Type B pancreatic cell (in vitro differentiated cells): ENCODE data around the gene ORC5. TPM values are rescaled to one million over a fixed set of nuclear protein-coding genes. Genes with fewer than 3 reads are reported as not detected.

Experiments
- DNase-seq: peaks from one replicate; pipeline ENCODE4 v3.0.0; 2021; ENCODE audit warnings: mixed read lengths; ENCODE audit not compliant: unreplicated experiment; ENCODE audit errors: extremely low spot score
- H3K27ac Mint-ChIP-seq: 2 replicates; pipeline ENCODE4 v1.8.0; 2021; ENCODE audit warnings: mild to moderate bottlenecking, mixed read lengths
- H3K27me3 Mint-ChIP-seq: 2 replicates; pipeline ENCODE4 v1.8.0; 2021; ENCODE audit warnings: mixed read lengths
- H3K36me3 Mint-ChIP-seq: 2 replicates; pipeline ENCODE4 v1.8.0; 2021; ENCODE audit warnings: mixed read lengths
- H3K4me1 Mint-ChIP-seq: one replicate; pipeline ENCODE4 v1.8.0; 2021; ENCODE audit warnings: mixed read lengths; ENCODE audit not compliant: unreplicated experiment
- H3K4me3 Mint-ChIP-seq: 2 replicates; pipeline ENCODE4 v1.8.0; 2021; ENCODE audit warnings: mild to moderate bottlenecking, mixed read lengths
- H3K9me3 Mint-ChIP-seq: 2 replicates; pipeline ENCODE4 v1.8.0; 2021; ENCODE audit warnings: mixed read lengths
- total RNA-seq: library from RNA; stranded (reverse); gene quantifications from 2 replicates; pipeline ENCODE4 v1.2.1, GENCODE V29; 2021; ENCODE audit warnings: low replicate concordance
- TF ChIP-seq, protein P1 (sequence below): fragments of 200-600 bp; sonication (generic); conservative IDR thresholded peaks from 2 replicates; pipeline ENCODE4 v1.5.0; 2021; ENCODE audit warnings: antibody characterized with exemption, mild to moderate bottlenecking

ORC5 gene
- total RNA-seq, 1 donor from 2014 or later, result 22.8 TPM

DNA sequence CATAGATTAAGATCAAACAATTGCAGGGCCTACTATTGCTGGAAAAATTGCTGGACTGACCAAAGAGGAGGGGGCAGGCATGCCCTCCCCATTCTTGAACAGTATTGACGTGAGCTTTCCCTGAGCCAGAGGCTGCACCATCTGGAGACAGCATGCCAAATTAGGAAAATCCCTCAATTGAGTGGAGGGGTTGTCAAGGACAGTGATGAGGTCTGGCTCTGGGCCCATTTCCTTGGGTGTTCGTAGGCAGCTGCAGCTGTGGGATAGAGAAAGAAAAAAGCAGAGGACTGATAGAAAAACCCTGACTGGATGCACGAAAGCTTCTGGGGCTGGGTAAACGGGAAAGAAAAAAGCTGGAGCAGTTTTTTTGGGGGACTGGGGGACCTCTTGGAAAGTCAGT lies 22.8 kb upstream of the ORC5 start:
- Mint-ChIP-seq H3K4me1 (peaks cover 4% of the 10 kb centered on the region), H3K9me3 (no peaks in the 10 kb centered on the region), H3K27ac (no peak overlapping the region), H3K27me3 (peaks cover 45% of the 10 kb centered on the region), H3K36me3 (no peaks in the 10 kb centered on the region), H3K4me3 (no peak overlapping the region)
- TF ChIP-seq, protein P1, sequence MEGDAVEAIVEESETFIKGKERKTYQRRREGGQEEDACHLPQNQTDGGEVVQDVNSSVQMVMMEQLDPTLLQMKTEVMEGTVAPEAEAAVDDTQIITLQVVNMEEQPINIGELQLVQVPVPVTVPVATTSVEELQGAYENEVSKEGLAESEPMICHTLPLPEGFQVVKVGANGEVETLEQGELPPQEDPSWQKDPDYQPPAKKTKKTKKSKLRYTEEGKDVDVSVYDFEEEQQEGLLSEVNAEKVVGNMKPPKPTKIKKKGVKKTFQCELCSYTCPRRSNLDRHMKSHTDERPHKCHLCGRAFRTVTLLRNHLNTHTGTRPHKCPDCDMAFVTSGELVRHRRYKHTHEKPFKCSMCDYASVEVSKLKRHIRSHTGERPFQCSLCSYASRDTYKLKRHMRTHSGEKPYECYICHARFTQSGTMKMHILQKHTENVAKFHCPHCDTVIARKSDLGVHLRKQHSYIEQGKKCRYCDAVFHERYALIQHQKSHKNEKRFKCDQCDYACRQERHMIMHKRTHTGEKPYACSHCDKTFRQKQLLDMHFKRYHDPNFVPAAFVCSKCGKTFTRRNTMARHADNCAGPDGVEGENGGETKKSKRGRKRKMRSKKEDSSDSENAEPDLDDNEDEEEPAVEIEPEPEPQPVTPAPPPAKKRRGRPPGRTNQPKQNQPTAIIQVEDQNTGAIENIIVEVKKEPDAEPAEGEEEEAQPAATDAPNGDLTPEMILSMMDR, result no peak
- no peak for DNase-seq

DNA sequence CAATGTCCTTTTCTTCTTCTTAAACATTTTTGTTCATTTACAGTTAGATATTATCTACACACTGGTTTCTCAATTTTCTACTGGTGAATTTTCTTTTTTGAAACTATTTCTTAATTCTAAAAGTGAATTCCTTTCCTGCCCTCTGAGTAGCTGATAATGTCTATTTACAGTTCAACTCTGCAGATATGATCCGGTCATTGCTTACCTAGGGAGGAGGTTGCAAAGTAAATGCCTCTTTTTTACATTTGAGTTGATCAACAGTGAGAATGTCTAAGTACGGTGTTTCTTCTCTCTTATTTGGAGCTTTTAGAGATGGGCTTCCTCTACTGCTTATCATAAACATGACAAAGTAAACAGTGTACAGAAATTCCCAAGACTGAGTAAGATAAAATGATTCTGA lies 20.6 kb upstream of the ORC5 start:
- TF ChIP-seq, protein P1, result no peak
- Mint-ChIP-seq H3K4me3 (no peak overlapping the region), H3K27me3 (peaks cover 45% of the 10 kb centered on the region), H3K27ac (no peak overlapping the region), H3K9me3 (no peaks in the 10 kb centered on the region), H3K36me3 (no peaks in the 10 kb centered on the region), H3K4me1 (peaks cover 4% of the 10 kb centered on the region)
- no peak for DNase-seq

DNA sequence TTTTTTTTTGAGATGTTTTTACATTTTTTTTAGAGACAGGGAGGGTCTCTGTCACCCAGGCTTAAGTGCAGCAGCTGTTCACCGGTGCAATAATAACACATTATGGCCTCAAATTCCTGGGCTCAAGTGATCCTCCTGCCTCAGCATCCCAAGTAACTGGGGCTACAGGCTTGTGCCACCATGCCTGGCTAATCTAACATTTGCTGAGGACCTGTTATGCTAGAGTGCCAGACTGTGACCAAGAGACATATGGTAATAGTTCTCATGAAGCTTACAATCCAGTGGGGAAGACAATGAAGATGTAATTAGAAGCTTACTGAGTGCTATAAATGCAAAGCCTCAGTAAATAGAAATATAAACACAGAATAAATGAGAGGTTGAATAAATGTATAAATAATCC lies 17.6 kb upstream of the ORC5 start:
- DNase-seq, result no peak
- Mint-ChIP-seq H3K27ac (no peak overlapping the region), H3K36me3 (no peaks in the 10 kb centered on the region), H3K4me3 (no peak overlapping the region), H3K4me1 (no peaks in the 10 kb centered on the region), H3K27me3 (peaks cover 31% of the 10 kb centered on the region), H3K9me3 (no peaks in the 10 kb centered on the region)
- TF ChIP-seq, protein P1, result no peak

DNA sequence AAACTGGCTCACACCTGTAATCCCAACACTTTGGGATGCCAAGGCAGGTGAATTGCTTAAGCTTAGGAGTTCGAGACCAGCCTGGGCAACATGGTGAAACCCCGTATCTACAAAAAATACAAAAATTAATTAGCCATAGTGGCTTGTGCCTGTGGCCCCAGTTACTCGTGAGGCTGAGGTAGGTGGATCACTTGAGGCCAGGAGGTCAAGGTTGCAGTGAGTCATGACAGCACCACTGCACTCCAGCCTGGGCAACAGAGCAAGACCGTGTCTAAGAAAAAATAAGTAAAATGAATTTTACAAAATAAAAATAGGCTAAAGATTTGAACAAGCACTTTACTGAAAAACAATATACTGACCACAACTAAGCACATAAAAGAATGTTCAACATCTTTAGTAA lies 9.8 kb upstream of the ORC5 start:
- Mint-ChIP-seq H3K4me3 (no peak overlapping the region), H3K36me3 (no peaks in the 10 kb centered on the region), H3K27me3 (peaks cover 19% of the 10 kb centered on the region), H3K9me3 (no peaks in the 10 kb centered on the region), H3K27ac (no peak overlapping the region), H3K4me1 (no peaks in the 10 kb centered on the region)
- TF ChIP-seq, protein P1, result no peak
- no peak for DNase-seq

DNA sequence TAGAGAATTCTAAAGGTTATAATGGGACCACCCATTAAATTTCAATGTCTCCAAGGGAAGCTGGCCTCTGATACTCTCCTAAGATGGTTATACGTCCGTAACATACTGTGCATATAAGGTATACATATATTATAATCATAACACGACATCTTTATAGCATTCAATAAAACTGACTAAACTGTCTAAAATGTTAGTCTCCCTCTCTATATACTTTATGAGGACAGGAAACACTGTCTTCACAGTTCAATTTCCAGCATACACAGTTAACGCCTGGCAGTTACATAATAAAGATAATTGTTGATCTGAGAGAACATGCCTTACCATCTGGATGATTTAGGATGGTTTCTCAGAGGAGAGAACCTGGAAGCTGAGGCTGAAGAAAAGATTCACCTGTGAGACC lies 1.2 kb upstream of the ORC5 start:
- Mint-ChIP-seq H3K27ac (no peak overlapping the region), H3K36me3 (no peaks in the 10 kb centered on the region), H3K9me3 (no peaks in the 10 kb centered on the region), H3K4me3 (peak overlapping the region; percentile 97), H3K27me3 (peaks cover 13% of the 10 kb centered on the region), H3K4me1 (peaks cover 16% of the 10 kb centered on the region)
- no peak for DNase-seq
- TF ChIP-seq, protein P1, result no peak

DNA sequence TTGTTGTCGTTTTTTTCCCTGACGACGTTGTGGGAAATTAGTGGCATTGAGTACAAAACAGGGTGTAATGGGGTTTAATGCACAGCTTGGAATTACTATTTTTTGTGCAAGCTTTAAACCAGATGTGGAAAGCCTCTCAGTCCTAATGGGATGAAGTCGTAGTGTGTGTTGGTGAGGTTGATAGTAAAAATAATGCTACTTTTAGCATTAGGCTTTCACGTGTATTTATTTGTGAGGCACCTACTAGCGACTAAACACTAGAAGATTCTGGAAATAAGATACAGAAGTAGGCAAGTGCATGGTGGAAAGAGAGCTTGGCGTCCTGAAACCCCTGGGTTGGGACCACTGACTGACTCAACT lies 588 bp upstream of the ORC5 start:
- peaks cover 4% of the 10 kb centered on the region for H3K36me3 Mint-ChIP-seq

More for the DNA sequence above, 588 bp upstream of the ORC5 start:
- DNase-seq, result no peak
- peaks cover 16% of the 10 kb centered on the region for H3K4me1 Mint-ChIP-seq
- no peaks in the 10 kb centered on the region for H3K9me3 Mint-ChIP-seq
- peaks cover 13% of the 10 kb centered on the region for H3K27me3 Mint-ChIP-seq
- TF ChIP-seq, protein P1, result no peak
- H3K27ac Mint-ChIP-seq, result peak overlapping the region; percentile 90
- H3K4me3 Mint-ChIP-seq, result peak overlapping the region; percentile 97
